ENCODE results near the gene MGAM2.
"Not testable (repeated sequence)": the region's sequence is repeated elsewhere in the genome, so short reads cannot be mapped to it uniquely, and the experiment has no call there.

Gene MGAM2

DNA sequence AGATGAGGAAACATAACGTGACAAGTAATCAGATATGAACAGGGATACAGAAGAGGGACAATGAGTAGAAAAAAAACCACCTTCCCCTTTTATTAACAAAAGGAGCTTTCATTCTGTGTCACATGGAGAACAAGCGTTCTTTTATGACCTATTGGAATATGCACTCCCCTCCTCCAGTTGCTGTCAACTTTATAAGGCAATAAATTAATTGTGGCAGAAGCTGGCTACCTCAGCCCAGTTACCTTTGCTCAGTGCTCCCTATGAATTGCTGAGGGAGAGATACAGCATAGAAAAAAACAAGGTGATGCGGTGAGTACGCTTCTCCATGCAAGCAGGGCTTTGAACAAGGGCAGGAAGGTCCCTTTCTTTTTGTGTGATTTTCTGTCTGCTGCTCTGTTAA is at the start of gene MGAM2:
Gene MGAM2 (plus strand): TSS at position 220 of the 400 bp plus-strand sequence. CDS start 5,156 bp downstream, outside the sequence.
- peaks cover 5% of the 10 kb centered on the region for H3K4me1 ChIP-seq (ENCODE audit: insufficient read depth, low read length)
- H3K9ac ChIP-seq (ENCODE audit: low read depth, low read length) = no peak within 1 kb of the TSS
- H3K36me3 ChIP-seq (ENCODE audit: insufficient read depth, low read length) = no peaks in the 10 kb centered on the region
- H3K9me3 ChIP-seq (ENCODE audit: control insufficient read depth, insufficient read depth, low read length) = no peaks in the 10 kb centered on the region

DNA sequence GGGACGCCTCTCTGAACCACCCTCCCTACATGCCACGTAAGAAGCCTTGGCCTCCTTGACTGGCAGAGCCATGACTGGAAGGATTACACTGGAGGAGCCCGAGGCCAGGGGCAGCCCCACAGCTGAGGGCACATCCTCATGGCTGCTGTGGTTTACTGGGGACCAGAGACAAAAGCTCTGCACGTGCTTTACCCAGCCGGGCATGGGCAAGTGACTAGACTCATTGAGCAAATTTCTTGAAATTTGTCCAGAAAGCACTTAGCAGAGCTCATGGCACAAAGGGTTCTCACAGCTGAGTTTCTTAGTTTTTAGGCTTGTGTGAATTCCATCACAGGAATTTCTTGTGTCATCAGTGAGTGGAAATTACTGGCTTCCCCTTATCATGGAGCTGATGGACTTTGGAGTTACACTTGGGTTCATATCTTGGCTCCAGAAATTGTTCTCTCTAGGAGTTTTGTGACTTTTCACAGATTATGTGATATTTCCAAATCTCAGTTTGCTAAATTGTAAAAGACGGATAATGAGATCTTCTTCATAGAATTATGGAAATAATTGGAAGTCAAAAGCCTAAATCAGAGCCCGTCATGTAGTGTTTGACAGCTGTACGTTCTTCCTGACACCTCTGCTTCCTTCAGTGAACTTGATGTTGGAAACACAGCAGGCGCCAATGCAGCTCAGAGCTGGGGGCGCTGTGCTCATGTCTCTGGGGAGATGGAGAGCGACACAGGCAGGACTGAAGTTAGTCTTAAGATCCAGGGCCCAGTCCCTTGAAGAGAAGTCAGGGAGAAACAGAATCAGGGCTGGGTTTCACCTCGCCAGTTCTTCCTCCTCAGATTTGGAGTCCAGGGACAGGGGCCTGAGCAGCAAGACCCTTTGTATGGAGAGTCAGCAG is 47.7 kb upstream of the MGAM2 start:
- Histone ChIP-seq H3K9ac (ENCODE audit: low read depth, low read length) (no peak overlapping the region; the same call in 1 of the 2 replicates), H3K36me3 (ENCODE audit: insufficient read depth, low read length) (no peaks in the 10 kb centered on the region), H3K4me1 (ENCODE audit: insufficient read depth, low read length) (no peaks in the 10 kb centered on the region), H3K9me3 (ENCODE audit: control insufficient read depth, insufficient read depth, low read length) (no peaks in the 10 kb centered on the region)

DNA sequence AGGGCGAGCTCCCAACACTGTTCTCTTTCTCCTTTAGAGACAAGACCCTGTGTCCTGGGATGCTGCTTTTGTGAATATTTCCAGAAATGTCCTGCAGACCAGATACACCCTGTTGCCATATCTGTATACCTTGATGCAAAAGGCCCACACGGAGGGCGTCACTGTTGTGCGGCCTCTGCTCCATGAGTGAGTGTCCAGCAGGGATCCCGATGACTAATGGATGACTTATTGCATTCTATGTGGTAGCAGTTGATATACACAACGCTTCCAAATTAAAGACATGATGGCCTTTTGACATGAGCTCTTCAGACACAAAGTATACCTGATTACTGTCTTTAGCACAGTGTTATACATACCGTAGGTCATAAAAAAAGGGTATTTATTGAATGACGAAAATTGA is 45.0 kb upstream of the MGAM2 start:
- Histone ChIP-seq H3K9me3 (ENCODE audit: control insufficient read depth, insufficient read depth, low read length) (no peaks in the 10 kb centered on the region), H3K36me3 (ENCODE audit: insufficient read depth, low read length) (no peaks in the 10 kb centered on the region), H3K4me1 (ENCODE audit: insufficient read depth, low read length) (no peaks in the 10 kb centered on the region), H3K9ac (ENCODE audit: low read depth, low read length) (no peak overlapping the region)

DNA sequence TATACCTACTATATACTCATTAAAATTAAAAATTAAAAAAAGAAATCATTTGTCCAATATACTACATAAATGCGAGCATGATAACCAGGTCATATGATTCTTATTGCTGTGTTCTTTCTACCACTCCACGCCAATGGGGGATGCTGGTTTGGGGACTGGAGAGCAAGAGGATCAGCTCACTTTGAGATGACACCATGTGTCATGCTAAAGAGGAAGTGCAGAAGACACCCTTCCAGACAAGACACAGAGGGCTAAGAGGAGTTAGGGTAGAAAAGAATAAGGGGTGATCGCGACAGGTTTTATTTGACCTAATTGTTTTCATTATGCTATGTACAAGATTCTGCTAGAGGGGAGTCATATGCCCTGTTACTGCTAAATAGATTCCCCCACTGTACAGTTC is 33.8 kb upstream of the MGAM2 start:
- Histone ChIP-seq H3K9me3 (ENCODE audit: control insufficient read depth, insufficient read depth, low read length) (no peaks in the 10 kb centered on the region), H3K9ac (ENCODE audit: low read depth, low read length) (no peak overlapping the region), H3K4me1 (ENCODE audit: insufficient read depth, low read length) (no peaks in the 10 kb centered on the region), H3K36me3 (ENCODE audit: insufficient read depth, low read length) (no peaks in the 10 kb centered on the region)

DNA sequence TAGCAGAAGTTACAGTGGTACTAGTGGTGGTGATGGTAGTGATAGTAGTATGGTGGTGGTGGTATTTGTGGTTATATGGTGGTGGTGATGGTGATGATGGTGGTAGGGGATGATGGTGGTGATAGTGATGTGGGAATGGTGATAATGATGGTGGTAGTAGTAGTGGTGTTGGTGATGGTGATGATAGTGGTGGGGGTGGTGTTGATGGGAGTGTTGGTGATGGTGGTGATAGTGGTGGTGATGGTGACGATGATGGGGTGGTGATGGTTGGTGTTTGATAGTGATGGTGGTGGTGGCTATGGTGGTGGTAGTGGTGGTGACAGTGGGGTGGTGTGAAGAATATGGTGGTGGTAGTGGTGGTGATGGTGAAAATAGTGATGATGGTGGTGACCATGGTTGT is 27.9 kb upstream of the MGAM2 start:
- Histone ChIP-seq H3K36me3 (ENCODE audit: insufficient read depth, low read length) (no peaks in the 10 kb centered on the region), H3K9me3 (ENCODE audit: control insufficient read depth, insufficient read depth, low read length) (no peaks in the 10 kb centered on the region), H3K4me1 (ENCODE audit: insufficient read depth, low read length) (no peaks in the 10 kb centered on the region), H3K9ac (ENCODE audit: low read depth, low read length) (no peak overlapping the region)

DNA sequence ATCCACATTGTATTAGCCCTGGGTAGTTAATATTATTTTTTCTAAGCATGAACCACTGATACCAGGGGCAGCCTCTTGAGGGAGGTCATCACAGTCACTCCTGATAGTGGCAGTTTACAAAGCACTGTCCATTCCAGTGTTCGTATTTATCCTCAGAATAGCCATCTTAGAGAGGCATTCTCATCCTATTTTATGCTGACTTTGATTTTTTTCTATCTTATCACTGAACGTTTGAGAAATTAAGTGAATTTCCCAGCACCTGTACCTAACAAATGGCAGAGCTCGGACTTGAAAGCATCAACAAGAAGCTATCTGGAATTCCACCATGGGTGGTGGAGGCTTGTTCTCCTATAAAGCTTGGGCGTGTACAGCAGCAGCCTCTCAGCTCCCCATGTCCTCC is 26.1 kb upstream of the MGAM2 start:
- Histone ChIP-seq H3K9ac (ENCODE audit: low read depth, low read length) (no peak overlapping the region), H3K9me3 (ENCODE audit: control insufficient read depth, insufficient read depth, low read length) (no peaks in the 10 kb centered on the region), H3K4me1 (ENCODE audit: insufficient read depth, low read length) (no peaks in the 10 kb centered on the region), H3K36me3 (ENCODE audit: insufficient read depth, low read length) (no peaks in the 10 kb centered on the region)

DNA sequence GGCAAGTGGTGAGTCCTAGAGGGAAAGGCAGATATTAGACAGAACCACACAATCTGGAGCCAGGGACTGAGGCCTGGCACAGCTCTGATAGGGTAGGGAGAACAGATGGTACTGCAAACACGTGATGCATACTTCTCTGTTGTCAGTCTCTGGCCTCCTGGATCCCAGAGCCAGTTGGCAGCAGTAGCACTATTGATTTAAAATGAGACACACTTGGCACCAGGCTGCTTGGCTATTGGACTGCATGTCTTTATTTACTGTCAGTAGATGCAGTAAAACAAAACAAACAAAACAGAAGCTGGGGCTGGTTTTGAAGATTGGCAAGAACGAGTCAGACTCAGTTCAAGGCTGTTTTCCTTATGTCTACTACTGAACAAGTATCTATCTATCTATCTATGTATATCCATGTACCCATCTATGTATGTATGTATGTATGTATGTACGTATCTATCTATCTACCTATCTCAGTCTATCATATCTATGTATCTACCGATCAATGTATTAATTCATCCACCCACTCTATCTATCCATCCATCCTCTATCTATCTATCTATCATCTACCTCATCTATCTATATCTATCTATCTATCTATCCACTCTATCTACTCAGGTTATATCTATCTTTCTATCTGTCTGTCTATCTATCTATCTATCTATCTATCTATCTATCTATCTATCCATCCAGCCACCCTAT is 23.4 kb upstream of the MGAM2 start:
- no peak overlapping the region for H3K9ac ChIP-seq (ENCODE audit: low read depth, low read length)
- H3K4me1 ChIP-seq (ENCODE audit: insufficient read depth, low read length) = no peaks in the 10 kb centered on the region
- no peaks in the 10 kb centered on the region for H3K36me3 ChIP-seq (ENCODE audit: insufficient read depth, low read length)
- no peaks in the 10 kb centered on the region for H3K9me3 ChIP-seq (ENCODE audit: control insufficient read depth, insufficient read depth, low read length)

DNA sequence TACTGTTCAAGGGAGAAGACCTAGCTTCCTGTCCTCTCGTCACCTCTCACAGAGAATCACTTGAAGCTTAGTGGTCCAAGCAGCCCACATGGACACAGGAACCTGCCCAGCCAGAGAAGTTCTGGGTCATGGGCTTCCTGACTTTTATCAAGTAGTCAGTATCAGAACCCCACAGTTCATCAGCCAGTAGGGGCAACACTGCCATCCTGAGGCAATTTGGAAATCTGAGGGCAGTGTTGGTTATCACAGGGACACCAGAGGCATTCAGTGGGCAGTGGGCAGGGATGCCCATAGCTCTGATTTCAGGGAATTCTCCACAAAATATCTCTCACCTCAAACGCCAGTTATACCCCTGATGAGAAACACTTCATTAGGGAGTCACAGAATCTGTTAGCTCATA is 22.5 kb upstream of the MGAM2 start:
- H3K4me1 ChIP-seq (ENCODE audit: insufficient read depth, low read length) = no peaks in the 10 kb centered on the region
- no peaks in the 10 kb centered on the region for H3K9me3 ChIP-seq (ENCODE audit: control insufficient read depth, insufficient read depth, low read length)
- no peaks in the 10 kb centered on the region for H3K36me3 ChIP-seq (ENCODE audit: insufficient read depth, low read length)
- H3K9ac ChIP-seq (ENCODE audit: low read depth, low read length) = no peak overlapping the region

DNA sequence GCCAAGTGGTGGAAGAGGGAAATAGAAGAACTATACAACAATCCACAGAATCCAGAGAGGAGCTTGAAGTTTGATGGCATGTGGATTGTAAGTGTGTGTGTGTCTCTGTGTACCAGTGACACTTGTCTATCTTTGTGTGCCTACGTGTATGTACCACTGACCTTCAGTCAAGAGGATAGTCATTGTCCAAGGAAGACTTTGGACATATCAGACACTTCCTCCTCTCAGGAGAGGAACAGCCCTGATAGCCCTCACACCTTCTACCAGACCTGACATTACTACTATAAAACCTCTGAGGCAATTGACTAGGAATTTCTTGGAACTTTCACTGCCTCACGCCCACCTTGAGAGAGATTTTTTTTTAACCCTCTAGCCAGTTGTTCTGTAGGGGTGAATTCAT is 19.6 kb upstream of the MGAM2 start:
- H3K9me3 ChIP-seq (ENCODE audit: control insufficient read depth, insufficient read depth, low read length) = no peaks in the 10 kb centered on the region
- H3K36me3 ChIP-seq (ENCODE audit: insufficient read depth, low read length) = no peaks in the 10 kb centered on the region
- no peaks in the 10 kb centered on the region for H3K4me1 ChIP-seq (ENCODE audit: insufficient read depth, low read length)
- no peak overlapping the region for H3K9ac ChIP-seq (ENCODE audit: low read depth, low read length)

DNA sequence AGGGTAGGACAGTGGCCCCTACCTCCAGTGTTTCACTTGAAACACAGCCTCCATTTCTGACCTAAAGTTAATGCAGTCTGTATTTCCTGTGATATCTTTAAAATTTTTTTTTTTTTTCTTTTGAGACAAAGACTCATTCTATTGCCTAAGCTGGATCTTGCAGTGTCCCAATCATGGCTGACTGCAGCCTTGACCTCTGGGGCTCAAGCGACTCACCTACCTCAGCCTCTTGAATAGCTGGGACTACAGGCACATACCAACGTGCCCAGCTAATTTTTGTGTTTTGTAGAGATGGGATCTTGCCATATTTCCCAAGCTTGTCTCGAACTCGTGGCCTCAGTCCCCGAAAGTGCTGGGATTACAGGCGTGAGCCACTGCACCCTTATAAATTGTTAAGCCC is 16.7 kb upstream of the MGAM2 start:
- no peaks in the 10 kb centered on the region for H3K4me1 ChIP-seq (ENCODE audit: insufficient read depth, low read length)
- no peak overlapping the region for H3K9ac ChIP-seq (ENCODE audit: low read depth, low read length)
- no peaks in the 10 kb centered on the region for H3K9me3 ChIP-seq (ENCODE audit: control insufficient read depth, insufficient read depth, low read length)
- H3K36me3 ChIP-seq (ENCODE audit: insufficient read depth, low read length) = no peaks in the 10 kb centered on the region

DNA sequence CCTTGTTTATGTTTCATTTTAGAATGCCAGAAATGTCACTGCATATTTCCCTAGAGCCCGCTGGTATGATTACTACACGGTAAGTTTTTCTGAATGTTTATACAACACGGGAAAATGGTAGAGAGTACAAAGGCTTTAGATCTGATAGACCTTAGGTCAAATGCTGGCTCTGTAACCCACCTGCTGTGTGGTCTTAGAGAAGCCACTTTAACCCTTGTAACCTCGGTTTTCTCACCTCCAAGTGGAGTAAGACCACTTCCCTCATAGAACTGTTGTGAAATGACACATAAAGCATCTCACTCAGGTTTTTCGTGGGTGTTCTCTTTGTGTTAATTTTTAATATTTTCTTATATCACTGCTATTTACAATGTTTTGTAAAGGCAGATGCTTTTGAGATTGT is 13.9 kb upstream of the MGAM2 start:
- Histone ChIP-seq H3K9ac (ENCODE audit: low read depth, low read length) (no peak overlapping the region), H3K36me3 (ENCODE audit: insufficient read depth, low read length) (no peaks in the 10 kb centered on the region), H3K9me3 (ENCODE audit: control insufficient read depth, insufficient read depth, low read length) (no peaks in the 10 kb centered on the region), H3K4me1 (ENCODE audit: insufficient read depth, low read length) (no peaks in the 10 kb centered on the region)

DNA sequence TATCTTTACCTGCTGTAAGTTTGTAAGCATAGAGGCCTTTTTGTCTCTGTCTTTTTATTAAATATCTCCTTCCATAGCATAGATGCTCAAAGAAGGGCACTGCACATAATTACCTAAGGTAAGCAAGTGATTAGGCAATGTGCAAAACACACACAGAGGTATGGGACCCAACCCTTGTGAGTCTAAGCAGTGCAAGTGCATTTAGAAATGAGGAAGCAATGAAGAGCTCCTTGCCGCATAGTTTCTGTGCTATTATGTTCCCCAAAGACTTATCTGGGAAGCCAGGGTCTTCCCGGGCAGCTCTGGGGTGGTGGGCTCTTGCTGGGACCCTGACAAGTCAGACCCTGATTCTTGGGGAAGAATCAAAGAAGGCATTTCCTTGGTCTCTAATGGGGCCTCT is 13.5 kb upstream of the MGAM2 start:
- no peaks in the 10 kb centered on the region for H3K9me3 ChIP-seq (ENCODE audit: control insufficient read depth, insufficient read depth, low read length)
- H3K36me3 ChIP-seq (ENCODE audit: insufficient read depth, low read length) = no peaks in the 10 kb centered on the region
- H3K9ac ChIP-seq (ENCODE audit: low read depth, low read length) = no peak overlapping the region

DNA sequence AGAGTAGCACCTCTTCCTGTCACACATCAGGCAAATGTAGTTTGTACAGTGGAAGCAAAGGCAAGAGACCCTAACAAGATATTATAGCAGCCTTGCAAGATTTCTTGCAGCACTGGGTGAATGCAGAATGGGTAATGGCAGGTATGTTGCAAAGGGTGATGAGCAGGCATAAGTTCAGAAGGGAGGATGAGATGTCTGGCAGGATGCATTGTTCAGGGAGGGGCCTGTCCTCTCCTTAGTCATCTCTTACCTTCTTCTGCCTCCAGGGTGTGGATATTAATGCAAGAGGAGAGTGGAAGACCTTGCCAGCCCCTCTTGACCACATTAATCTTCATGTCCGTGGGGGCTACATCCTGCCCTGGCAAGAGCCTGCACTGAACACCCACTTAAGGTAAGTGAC is 12.2 kb upstream of the MGAM2 start:
- not testable (repeated sequence) for H3K9ac ChIP-seq (ENCODE audit: low read depth, low read length); H3K36me3 ChIP-seq (ENCODE audit: insufficient read depth, low read length); H3K4me1 ChIP-seq (ENCODE audit: insufficient read depth, low read length); H3K9me3 ChIP-seq (ENCODE audit: control insufficient read depth, insufficient read depth, low read length)

More for the DNA sequence above, 13.5 kb upstream of the MGAM2 start:
- no peaks in the 10 kb centered on the region for H3K4me1 ChIP-seq (ENCODE audit: insufficient read depth, low read length)

DNA sequence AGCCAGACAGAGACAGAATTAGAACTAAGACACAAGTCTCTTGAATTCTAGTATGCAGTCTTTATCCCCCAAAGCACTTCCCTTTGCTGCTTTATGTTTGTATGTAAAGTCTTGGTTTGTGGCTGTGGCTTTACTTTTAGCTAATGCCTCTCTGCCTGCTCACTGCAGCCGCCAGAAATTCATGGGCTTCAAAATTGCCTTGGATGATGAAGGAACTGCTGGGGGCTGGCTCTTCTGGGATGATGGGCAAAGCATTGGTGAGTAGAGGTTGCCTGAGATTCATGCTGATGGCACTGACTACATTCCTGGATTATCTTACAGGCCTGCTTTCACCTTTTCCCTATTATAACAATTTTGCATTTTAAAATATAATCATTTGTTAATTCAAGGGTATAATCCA is 10.9 kb upstream of the MGAM2 start:
- no peaks in the 10 kb centered on the region for H3K36me3 ChIP-seq (ENCODE audit: insufficient read depth, low read length)
- no peaks in the 10 kb centered on the region for H3K9me3 ChIP-seq (ENCODE audit: control insufficient read depth, insufficient read depth, low read length)
- no peak overlapping the region for H3K9ac ChIP-seq (ENCODE audit: low read depth, low read length)
- H3K4me1 ChIP-seq (ENCODE audit: insufficient read depth, low read length) = no peaks in the 10 kb centered on the region

DNA sequence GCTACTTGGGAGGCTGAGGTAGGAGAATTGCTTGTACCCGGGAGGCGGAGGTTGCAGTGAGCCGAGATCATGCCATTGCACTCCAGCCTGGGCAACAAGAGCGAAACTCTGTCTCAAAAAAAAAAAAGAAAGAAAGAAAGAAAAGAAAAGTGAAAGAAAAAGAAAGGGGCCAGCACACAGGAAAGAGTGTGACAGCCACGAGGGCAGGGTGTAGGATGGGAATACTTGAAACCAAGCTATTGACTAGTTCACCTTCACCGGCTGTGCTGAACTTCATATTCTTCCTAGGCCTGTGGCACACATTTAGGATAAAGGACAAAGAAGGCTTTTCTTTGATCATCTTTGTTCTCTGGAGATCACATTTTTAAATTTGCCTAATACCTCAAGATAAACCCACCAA is 9.7 kb upstream of the MGAM2 start:
- not testable (repeated sequence) for H3K36me3 ChIP-seq (ENCODE audit: insufficient read depth, low read length); H3K4me1 ChIP-seq (ENCODE audit: insufficient read depth, low read length); H3K9me3 ChIP-seq (ENCODE audit: control insufficient read depth, insufficient read depth, low read length); H3K9ac ChIP-seq (ENCODE audit: low read depth, low read length)

Measured in ES-I3 (cell line).